HTR-8/SVneo (cell line): Measurements from ENCODE around the gene FNBP1.

ENCODE experiments used
- DNase-seq: peaks from one replicate; pipeline ENCODE4 v3.0.0; 2011; ENCODE audit warnings: low spot score, mixed read lengths; ENCODE audit not compliant: insufficient read length
- FAIRE-seq: peaks from 2 replicates; lab custom pipeline; 2011; peaks lifted over from hg19 to GRCh38; lab: Jason Lieb, UNC

FNBP1 gene

GRCh38 chr9:129885018-129885669 lies 157.8 kb downstream of the FNBP1 start:
- FAIRE-seq (no peak), DNase-seq (no peak)

GRCh38 chr9:129884220-129885017 lies 158.6 kb downstream of the FNBP1 start:
- FAIRE-seq = no peak

GRCh38 chr9:129881547-129882324 lies 161.3 kb downstream of the FNBP1 start:
- DNase-seq = no peak
- no peak for FAIRE-seq

More at GRCh38 chr9:129884220-129885017, 158.6 kb downstream of the FNBP1 start:
- peak; percentile 80 for DNase-seq

- FAIRE-seq (no peak), DNase-seq (no peak)
Observed at GRCh38 chr9:129880654-129881546, 162.1 kb downstream of the FNBP1 start.

- FAIRE-seq = no peak
Observed at GRCh38 chr9:129879991-129880653, 162.9 kb downstream of the FNBP1 start.

GRCh38 chr9:129879103-129879699 lies 163.8 kb downstream of the FNBP1 start:
- FAIRE-seq = no peak
- no peak for DNase-seq

More at GRCh38 chr9:129879991-129880653, 162.9 kb downstream of the FNBP1 start:
- no peak for DNase-seq

- no peak for FAIRE-seq
Observed at GRCh38 chr9:129878291-129878690, 164.7 kb downstream of the FNBP1 start.

GRCh38 chr9:129876815-129877214 lies 166.2 kb downstream of the FNBP1 start:
- FAIRE-seq (no peak), DNase-seq (no peak)

More at GRCh38 chr9:129878291-129878690, 164.7 kb downstream of the FNBP1 start:
- DNase-seq = no peak

GRCh38 chr9:129875687-129876395 lies 167.1 kb downstream of the FNBP1 start:
- FAIRE-seq (no peak), DNase-seq (no peak)

GRCh38 chr9:129875181-129875611 lies 167.8 kb downstream of the FNBP1 start:
- no peak for FAIRE-seq
- no peak for DNase-seq

GRCh38 chr9:129874261-129875101 lies 168.5 kb downstream of the FNBP1 start:
- FAIRE-seq = no peak
- DNase-seq = no peak

- DNase-seq (no peak), FAIRE-seq (no peak)
Observed at GRCh38 chr9:129873563-129874190, 169.3 kb downstream of the FNBP1 start.

- no peak for FAIRE-seq
- no peak for DNase-seq
Observed at GRCh38 chr9:129871046-129871445, 171.9 kb downstream of the FNBP1 start.

GRCh38 chr9:129869585-129870501 lies 173.1 kb downstream of the FNBP1 start:
- DNase-seq = no peak
- FAIRE-seq = no peak

GRCh38 chr9:129868872-129869486 lies 174.0 kb downstream of the FNBP1 start:
- FAIRE-seq = no peak
- DNase-seq = no peak
